ES-I3 (cell line): ENCODE measurements around the gene SPTBN5.

Experiments used
- H3K36me3 ChIP-seq: 2 replicates; pipeline ENCODE4 v1.6.1; 2013; ENCODE audit warnings: mild to moderate bottlenecking, low read length, control low read depth, moderate library complexity; ENCODE audit not compliant: insufficient read depth
- H3K4me1 ChIP-seq: 2 replicates; pipeline ENCODE4 v1.6.1; 2013; ENCODE audit warnings: mild to moderate bottlenecking, control low read depth, low read length; ENCODE audit not compliant: insufficient read depth
- H3K9ac ChIP-seq: 2 replicates; pipeline ENCODE4 v1.6.1; 2013; ENCODE audit warnings: low read depth, mild to moderate bottlenecking, low read length, moderate library complexity
- H3K9me3 ChIP-seq: 2 replicates; pipeline ENCODE4 v1.6.1; 2013; ENCODE audit warnings: mild to moderate bottlenecking, low read length, moderate library complexity; ENCODE audit not compliant: control insufficient read depth, insufficient read depth

Gene SPTBN5

DNA sequence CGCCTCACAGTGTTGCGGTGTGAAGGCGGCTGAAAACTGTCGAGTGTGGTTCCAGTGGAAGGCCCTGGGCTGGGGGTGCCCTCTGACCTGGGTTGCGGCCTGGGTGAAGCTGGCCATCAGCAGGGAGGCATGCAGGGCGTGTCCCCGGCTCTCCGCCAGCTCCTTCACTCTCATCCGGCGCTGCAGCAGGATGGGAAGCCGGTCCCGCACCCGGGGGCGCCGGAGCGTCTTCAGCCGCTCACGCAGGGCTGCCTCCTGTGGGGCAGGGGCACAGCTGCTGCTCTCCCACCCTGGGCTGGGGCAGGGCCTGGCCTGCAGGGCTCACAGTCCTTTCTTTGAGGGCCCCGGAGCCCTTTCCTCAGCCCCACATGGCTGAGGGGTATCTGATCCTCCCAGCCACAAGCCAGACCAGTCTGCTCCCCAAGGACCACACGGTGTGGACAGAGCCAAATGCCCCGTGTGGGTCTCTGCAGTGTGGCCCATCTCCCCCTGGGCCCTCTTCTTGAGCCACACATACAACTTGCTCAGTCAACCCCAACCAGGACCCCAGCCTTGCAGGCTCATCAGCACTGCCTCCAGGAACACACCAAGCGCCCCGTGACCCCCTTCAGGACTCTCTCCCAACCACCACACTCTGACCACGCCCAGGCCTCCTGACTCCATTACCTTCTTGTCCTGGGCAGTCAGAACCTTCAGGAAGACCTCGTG, 26.8 kb downstream of the SPTBN5 start:
- H3K9ac ChIP-seq, result no peak overlapping the region

GRCh38 chr15:41866263-41866703, 27.6 kb downstream of the SPTBN5 start:
- Histone ChIP-seq H3K9ac (no peak overlapping the region), H3K4me1 (no peaks in the 10 kb centered on the region), H3K36me3 (no peaks in the 10 kb centered on the region), H3K9me3 (no peaks in the 10 kb centered on the region)

More for the DNA sequence above, 26.8 kb downstream of the SPTBN5 start:
- H3K4me1 ChIP-seq, result no peaks in the 10 kb centered on the region
- H3K9me3 ChIP-seq, result no peaks in the 10 kb centered on the region
- H3K36me3 ChIP-seq, result no peaks in the 10 kb centered on the region

DNA sequence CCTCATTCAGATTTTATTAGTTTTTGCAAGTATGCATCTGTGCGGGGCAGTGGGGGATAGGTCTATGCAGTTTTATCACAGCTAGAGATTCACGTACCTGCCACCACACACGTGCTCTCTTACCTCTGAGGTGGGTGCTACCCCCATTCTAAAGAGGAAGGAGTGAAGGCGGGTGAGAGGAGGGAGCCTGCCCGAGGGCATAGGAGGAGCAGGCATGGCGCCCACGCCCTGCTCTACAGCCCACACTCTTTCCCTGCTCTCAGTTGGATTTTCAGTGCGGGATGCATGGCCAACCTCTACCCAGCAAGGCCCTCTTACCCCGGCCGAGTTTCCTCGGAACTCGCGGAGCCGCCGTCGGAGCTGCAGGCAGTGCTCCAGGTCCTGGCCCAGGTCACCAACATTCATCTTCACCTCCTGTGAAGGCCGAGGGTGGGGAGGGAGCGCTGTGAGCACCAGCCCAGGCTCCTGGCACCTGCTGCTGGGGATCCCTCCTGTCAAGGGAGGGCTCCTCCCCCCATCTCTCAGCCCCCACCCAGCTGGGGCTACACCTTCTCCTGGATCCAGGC, 28.3 kb downstream of the SPTBN5 start:
- H3K36me3 ChIP-seq, result no peaks in the 10 kb centered on the region
- H3K4me1 ChIP-seq, result no peaks in the 10 kb centered on the region
- H3K9ac ChIP-seq, result no peak overlapping the region
- H3K9me3 ChIP-seq, result no peaks in the 10 kb centered on the region

- H3K9me3 ChIP-seq, result no peaks in the 10 kb centered on the region
- no peak overlapping the region for H3K9ac ChIP-seq
- no peaks in the 10 kb centered on the region for H3K36me3 ChIP-seq
- no peaks in the 10 kb centered on the region for H3K4me1 ChIP-seq
These were observed 31.2 kb downstream of the SPTBN5 start for GRCh38 chr15:41862515-41863116.

GRCh38 chr15:41861736-41862356, 32.0 kb downstream of the SPTBN5 start:
- Histone ChIP-seq H3K4me1 (no peaks in the 10 kb centered on the region), H3K36me3 (no peaks in the 10 kb centered on the region), H3K9ac (no peak overlapping the region), H3K9me3 (no peaks in the 10 kb centered on the region)

- H3K9ac ChIP-seq, result no peak overlapping the region
- no peaks in the 10 kb centered on the region for H3K9me3 ChIP-seq
- no peaks in the 10 kb centered on the region for H3K4me1 ChIP-seq
- H3K36me3 ChIP-seq, result no peaks in the 10 kb centered on the region
These were observed 33.6 kb downstream of the SPTBN5 start for GRCh38 chr15:41860049-41860828.

GRCh38 chr15:41858756-41859155, 35.1 kb downstream of the SPTBN5 start:
- Histone ChIP-seq H3K9ac (no peak overlapping the region), H3K9me3 (no peaks in the 10 kb centered on the region), H3K36me3 (no peaks in the 10 kb centered on the region), H3K4me1 (no peaks in the 10 kb centered on the region)

DNA sequence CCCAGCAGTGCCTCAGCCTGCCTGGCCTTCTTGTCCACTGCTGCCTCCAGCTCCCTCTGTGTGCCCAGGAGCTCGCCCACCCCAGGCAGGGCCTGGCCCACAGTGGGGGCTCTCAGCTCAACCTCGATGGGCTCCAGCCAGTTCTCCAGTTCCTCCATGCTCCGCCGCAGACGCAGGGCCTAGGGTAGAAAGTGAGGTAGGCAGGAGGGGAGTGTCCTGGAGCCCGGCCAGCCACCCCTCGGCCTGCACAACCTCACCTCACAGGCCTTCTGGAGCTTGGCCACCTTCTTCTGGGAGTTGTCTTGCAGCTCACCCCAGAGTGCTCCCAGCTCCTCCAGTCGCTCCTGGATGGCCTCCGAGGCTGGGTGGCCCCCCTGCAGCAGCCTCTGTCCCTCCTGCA, 36.5 kb downstream of the SPTBN5 start:
- Histone ChIP-seq H3K4me1 (no peaks in the 10 kb centered on the region), H3K9me3 (no peaks in the 10 kb centered on the region), H3K9ac (no peak overlapping the region), H3K36me3 (no peaks in the 10 kb centered on the region)

- no peaks in the 10 kb centered on the region for H3K4me1 ChIP-seq
- H3K9ac ChIP-seq, result no peak overlapping the region
- H3K36me3 ChIP-seq, result no peaks in the 10 kb centered on the region
- no peaks in the 10 kb centered on the region for H3K9me3 ChIP-seq
These were observed 37.1 kb downstream of the SPTBN5 start for GRCh38 chr15:41856716-41857115.

DNA sequence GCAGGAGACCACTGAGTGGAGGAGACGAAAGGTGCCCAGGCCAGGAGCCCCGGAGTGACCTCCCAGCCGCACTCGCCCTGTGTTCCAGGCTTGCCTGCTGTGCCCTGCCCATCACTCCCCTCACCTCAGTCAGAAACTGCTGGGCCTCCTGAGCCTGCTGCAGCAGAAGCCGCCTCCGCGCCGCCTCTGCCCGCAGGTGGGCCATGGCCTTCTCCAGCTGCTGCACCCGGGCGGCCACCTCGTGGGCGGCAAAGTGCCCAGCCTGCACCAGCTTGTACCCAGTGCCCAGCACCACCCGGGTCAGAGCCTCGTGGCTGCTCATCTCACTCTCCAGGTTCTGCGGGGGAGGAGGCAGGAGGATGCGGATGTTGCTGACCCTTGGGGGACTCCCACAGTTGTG, 37.6 kb downstream of the SPTBN5 start:
- Histone ChIP-seq H3K4me1 (no peaks in the 10 kb centered on the region), H3K36me3 (no peaks in the 10 kb centered on the region), H3K9me3 (no peaks in the 10 kb centered on the region)

DNA sequence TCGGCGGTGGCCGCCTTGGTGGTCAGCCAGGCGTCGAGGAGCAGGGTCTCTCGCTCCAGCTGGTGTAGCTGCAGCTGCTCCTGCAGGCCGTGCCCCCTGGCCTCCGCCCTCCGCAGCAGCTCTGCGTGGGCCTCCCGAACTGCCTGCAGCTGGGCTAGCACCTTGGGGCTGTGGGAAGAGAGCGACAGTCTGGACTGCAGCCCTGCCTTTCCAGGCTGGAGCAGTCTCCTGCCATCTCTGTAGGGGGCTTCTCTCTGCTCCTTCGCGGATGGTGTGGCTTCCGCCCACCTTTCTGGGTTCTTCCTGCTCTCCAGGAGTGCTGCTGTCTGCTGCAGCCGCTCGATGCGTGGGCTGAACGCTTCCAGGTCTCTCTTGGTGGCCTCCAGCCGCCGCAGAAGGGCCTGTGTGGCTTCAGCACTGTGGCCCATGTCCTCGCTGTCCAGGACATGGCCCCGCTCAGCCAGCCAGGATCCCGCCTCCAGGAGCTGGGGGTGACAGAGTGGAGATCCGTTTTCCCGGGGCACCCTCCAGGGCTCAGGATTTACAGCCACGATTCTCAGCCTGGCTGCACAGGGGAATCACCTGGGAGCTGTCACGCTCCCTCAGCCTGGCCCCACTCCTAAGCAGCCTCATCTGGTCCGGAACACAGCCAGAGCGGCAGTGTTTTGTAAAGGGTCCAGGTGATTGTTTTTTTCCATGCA, 38.4 kb downstream of the SPTBN5 start:
- H3K36me3 ChIP-seq, result no peaks in the 10 kb centered on the region
- no peaks in the 10 kb centered on the region for H3K9me3 ChIP-seq
- no peak overlapping the region for H3K9ac ChIP-seq
- H3K4me1 ChIP-seq, result no peaks in the 10 kb centered on the region

More for the DNA sequence above, 37.6 kb downstream of the SPTBN5 start:
- H3K9ac ChIP-seq, result no peak overlapping the region

- Histone ChIP-seq H3K4me1 (no peaks in the 10 kb centered on the region), H3K9me3 (no peaks in the 10 kb centered on the region), H3K9ac (no peak overlapping the region), H3K36me3 (no peaks in the 10 kb centered on the region)
These were observed 39.4 kb downstream of the SPTBN5 start for GRCh38 chr15:41854443-41854842.

DNA sequence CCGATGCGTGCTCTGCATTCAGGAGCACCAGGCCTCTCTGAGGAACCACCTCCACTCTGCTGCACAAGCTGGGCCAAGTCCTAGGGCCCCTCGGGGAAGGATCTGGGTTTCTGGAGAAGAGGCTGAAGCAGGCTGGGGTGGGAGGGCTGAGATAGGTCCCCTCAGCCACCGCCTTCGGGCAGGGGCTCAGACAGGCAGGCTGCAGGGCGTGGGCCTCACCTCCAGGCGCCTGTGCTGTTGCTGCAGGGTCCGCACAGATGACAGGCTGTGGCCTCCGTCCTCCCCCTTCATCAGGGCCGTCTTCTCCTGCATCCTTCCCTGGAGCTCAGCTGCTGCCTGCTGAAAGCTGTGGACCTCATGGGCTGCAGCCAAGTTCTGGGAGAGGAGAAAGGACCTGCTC, 40.0 kb downstream of the SPTBN5 start:
- H3K4me1 ChIP-seq, result no peaks in the 10 kb centered on the region
- H3K9me3 ChIP-seq, result no peaks in the 10 kb centered on the region
- H3K36me3 ChIP-seq, result no peaks in the 10 kb centered on the region
- H3K9ac ChIP-seq, result no peak overlapping the region
